ENCODE measurements around the gene RREB1.
A peak's percentile ranks its signal among the peaks of the same experiment; 100 is the strongest.
"Not testable (repeated sequence)": the region's sequence is repeated elsewhere in the genome, so short reads cannot be mapped to it uniquely, and the experiment has no call there.

Gene RREB1

GRCh38 chr6:7249946-7250643 is 142.3 kb downstream of the RREB1 start:
- no peak for DNase-seq

DNA sequence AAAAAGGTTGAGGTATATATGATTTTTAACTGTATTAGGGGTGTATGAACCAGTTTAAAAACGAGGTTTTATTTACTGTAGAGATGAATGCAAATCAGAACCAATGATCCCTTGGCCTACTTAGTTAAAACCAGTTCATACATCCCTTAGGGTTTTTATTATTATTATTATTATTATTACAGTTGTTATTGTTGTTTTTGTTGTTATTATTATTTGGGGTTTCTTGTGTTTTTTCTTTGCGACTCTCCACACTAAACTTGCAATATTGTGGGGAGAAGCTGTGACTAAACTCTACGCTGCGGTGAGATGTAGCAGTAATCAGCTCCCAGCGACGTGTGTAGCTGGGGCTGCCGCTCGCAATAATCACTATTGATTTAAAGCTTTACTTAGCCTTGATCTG is 143.1 kb downstream of the RREB1 start:
- DNase-seq: no peak

DNA sequence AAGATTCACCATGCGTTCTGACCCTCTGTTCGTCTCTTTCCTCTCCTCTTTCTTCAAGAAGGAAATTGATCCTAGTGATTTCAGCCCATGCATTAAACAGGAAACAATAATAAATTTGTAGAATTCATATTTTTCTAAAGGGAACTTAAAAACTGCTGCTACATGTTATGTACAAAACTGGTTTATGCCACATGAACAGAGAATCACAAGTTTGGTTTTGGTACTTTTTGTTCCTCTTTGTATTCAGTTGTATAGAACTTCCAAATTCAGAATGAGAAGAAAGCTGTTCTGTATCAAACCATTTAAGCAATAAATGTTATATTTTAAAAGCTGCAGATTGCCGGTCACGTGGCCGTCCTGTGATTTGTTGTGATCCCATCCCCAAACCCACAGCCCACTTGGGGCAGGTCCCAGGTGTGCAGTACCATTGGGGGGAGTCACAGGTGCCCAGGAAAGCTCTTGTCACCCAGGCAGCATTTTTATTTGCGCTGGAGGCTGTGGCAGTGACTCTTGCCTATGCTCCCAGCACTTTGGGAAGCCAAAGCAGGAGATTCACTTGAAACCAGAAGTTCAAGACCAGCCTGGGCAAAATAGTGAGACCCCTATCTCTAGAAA is 144.0 kb downstream of the RREB1 start:
- no peak for DNase-seq

GRCh38 chr6:7252390-7252789 is 144.6 kb downstream of the RREB1 start:
- no peak for DNase-seq

GRCh38 chr6:7254980-7255835 is 147.4 kb downstream of the RREB1 start:
- no peak for DNase-seq

GRCh38 chr6:7255918-7256317 is 148.2 kb downstream of the RREB1 start:
- no peak for DNase-seq

DNA sequence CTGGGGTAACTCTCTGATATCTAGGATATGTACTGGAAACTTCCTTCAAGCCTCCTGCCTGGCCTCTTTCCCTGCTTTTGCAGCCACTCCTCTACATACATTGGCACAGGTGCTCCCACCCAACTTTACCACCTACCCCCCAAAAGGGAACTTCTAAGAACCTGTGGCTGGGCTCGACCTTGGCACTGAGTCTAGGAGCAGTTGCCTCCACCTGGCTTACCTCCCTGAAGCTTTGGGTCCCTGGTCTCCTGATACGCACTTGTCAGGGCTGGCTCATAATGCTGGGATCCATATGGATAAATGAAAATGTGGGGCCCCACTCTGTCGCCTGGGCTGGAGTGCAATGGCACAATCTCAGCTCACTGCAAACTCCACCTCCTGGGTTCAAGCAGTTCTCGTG is 149.0 kb downstream of the RREB1 start:
- no peak for DNase-seq

GRCh38 chr6:7257521-7258230 is 149.9 kb downstream of the RREB1 start:
- DNase-seq: no peak

DNA sequence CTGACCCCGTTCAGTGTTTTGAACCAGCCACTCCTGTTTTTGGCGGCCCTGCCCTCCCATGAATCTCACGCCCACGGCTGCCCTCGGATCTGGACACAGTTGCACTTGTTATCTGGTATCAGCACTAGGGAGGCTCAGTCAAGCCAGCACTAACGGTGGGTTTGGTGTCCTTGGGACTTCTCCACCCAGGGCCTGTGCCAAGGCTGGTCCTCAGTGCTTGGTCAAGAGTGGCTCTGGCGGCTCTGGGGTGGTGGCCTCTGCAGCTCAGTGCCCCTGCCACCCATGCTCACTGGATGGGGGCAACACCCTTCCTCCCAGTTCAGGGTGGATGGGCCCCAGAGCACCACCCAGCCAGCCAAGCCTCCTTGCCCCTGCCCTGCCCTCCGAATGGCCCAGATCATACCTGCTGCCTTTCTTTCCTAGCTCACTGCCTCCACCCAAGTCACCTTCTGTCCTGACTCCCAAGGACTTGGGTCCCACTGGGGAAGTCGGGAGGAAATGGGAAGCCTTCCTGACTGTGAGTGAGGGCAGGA is 150.5 kb downstream of the RREB1 start:
- no peak for DNase-seq

- no peak for DNase-seq
These were observed 152.7 kb downstream of the RREB1 start for GRCh38 chr6:7260291-7261031.

GRCh38 chr6:7261032-7261841 is 153.5 kb downstream of the RREB1 start:
- peak; percentile 94 for DNase-seq

GRCh38 chr6:7261852-7262461 is 154.2 kb downstream of the RREB1 start:
- DNase-seq: peak; percentile 92

DNA sequence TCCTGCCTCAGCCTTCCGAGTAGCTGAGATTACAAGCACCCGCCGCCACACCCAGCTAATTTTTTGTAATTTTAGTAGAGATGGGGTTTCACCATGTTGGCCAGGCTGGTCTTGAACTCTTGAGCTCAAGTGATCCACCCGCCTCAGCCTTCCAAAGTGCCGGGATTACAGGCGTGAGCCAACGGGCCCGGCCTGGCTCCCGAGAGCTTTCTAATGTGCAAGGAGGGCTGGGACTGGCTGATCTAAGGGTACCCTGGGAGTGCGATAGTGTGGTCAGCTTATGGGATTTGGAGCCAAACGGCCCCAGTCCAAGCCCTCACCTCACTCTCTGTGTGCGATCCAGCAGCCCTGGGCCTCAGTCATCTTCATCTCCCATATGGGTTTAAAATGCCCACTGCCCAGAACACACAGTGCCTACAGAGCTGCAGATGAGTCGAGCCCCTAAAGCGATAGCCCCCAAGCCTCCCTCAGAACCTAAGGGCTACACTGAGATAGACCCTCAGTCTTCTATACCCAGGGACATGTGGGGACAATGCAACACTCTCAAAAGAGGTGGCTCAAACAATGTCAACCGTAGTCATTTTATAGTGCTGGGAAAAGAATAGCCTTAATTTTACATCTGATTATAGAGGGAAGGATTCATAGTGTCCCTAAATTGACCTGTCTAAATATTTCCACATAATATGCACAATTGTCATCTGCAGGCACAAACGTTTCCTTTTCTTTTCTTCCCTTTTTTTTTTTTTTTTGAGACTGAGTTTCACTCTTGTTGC is 155.2 kb downstream of the RREB1 start:
- DNase-seq: no peak

DNA sequence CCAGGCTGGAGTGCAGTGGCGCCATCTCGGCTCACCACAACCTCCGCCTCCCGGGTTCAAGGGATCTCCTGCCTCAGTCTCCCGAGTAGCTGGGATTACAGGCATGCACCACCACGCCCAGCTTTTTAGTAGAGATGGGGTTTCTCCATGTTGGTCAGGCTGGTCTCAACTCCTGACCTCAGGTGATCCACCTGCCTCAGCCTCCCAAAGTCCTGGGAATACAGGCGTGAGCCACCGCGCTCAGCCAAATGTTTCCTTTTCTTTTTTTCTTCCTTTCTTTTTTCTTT is 155.7 kb downstream of the RREB1 start:
- not testable (repeated sequence) for DNase-seq

GRCh38 chr6:7264041-7264440 is 156.3 kb downstream of the RREB1 start:
- no peak for DNase-seq

DNA sequence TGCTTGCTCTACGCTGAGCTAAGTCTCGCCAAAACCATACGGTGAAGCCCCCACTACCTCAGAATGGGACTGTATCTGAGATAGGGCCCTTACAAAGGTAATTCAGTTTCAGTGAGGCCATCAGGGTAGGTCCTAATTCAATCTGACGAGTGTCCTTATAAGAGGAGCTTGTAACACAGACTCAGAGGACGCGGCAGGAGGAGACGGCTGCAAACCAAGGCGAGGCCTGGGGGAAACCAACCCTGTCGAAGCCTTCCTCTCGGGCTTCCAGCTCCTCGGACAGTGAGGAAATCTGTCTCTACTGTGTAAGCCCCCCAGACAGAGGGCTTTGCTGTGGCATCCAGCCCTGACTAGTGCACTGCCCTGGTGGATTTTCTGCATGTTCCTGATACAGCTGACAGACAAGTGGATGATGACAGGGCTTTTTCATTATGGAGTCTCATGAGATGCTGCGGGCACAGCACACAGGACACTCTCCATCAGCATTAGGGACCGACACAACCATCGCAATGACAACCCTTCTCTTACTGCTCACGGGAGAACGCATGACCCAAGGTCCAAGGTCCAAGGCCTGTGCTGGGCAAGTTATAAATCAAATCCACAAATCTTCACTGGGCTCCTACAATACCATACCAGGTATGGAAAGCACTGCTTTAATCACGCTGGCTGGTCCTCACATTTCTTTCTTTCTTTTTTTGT is 157.1 kb downstream of the RREB1 start:
- no peak for DNase-seq

GRCh38 chr6:7265385-7265726 is 157.6 kb downstream of the RREB1 start:
- DNase-seq: not testable (repeated sequence)

- DNase-seq: no peak
These were observed 159.3 kb downstream of the RREB1 start for GRCh38 chr6:7267071-7267465.

- DNase-seq: peak; percentile 97
These were observed 159.8 kb downstream of the RREB1 start for GRCh38 chr6:7267466-7268091.

Measured in NCI-H1694 treated with DMSO at 0.1 percent for 48 hours (cell line).